Loucy (cell line): Measurements from ENCODE around the gene TMEM164.
A peak's percentile ranks its signal among the peaks of the same experiment; 100 is the strongest.

Experiments
- H2AFZ ChIP-seq: fragments of 200-600 bp; sonication (generic); 2 replicates; pipeline ENCODE4 v1.6.0; 2016; ENCODE audit warnings: antibody characterized with exemption, mild to moderate bottlenecking, low read length, moderate library complexity
- H3F3A ChIP-seq: fragments of 200-600 bp; 2 replicates; pipeline ENCODE4 v1.6.0; 2016; ENCODE audit warnings: antibody characterized with exemption, low read depth, mild to moderate bottlenecking
- H3K27me3 ChIP-seq: fragments of 200-600 bp; sonication (generic); 2 replicates; pipeline ENCODE4 v1.6.1; 2014; ENCODE audit warnings: low read length, mild to moderate bottlenecking; ENCODE audit not compliant: insufficient read depth, poor library complexity, severe bottlenecking
- H3K36me3 ChIP-seq: fragments of 200-600 bp; sonication (generic); 2 replicates; pipeline ENCODE4 v1.6.1; 2016; ENCODE audit warnings: low read length; ENCODE audit not compliant: insufficient read depth
- H3K4me1 ChIP-seq: fragments of 200-600 bp; sonication (generic); 2 replicates; pipeline ENCODE4 v1.5.1; 2014; ENCODE audit warnings: low read length, mild to moderate bottlenecking; ENCODE audit not compliant: insufficient read depth, poor library complexity, severe bottlenecking
- H3K4me2 ChIP-seq: fragments of 200-600 bp; sonication (generic); 2 replicates; pipeline ENCODE4 v1.6.0; 2014; ENCODE audit warnings: antibody characterized with exemption, low read length, low read depth, mild to moderate bottlenecking; ENCODE audit not compliant: poor library complexity, severe bottlenecking
- H3K4me3 ChIP-seq: fragments of 200-600 bp; sonication (generic); 2 replicates; pipeline ENCODE4 v1.5.1; 2014; ENCODE audit warnings: low read length, mild to moderate bottlenecking, mixed read lengths; ENCODE audit not compliant: poor library complexity, severe bottlenecking
- H3K79me2 ChIP-seq: fragments of 200-600 bp; sonication (generic); 2 replicates; pipeline ENCODE4 v1.6.1; 2014; ENCODE audit warnings: low read length; ENCODE audit not compliant: insufficient read depth
- H3K9ac ChIP-seq: fragments of 200-600 bp; sonication (generic); 2 replicates; pipeline ENCODE4 v1.6.0; 2014; ENCODE audit warnings: mild to moderate bottlenecking, low read depth, low read length, moderate library complexity; ENCODE audit not compliant: poor library complexity, severe bottlenecking
- H3K9me2 ChIP-seq: fragments of 200-600 bp; sonication (generic); replicated peaks from 2 replicates; pipeline ENCODE4 v1.6.1; 2016; ENCODE audit warnings: low read depth, low read length, mixed read lengths
- H3K9me3 ChIP-seq: fragments of 200-600 bp; sonication (generic); 2 replicates; pipeline ENCODE4 v1.6.1; 2014; ENCODE audit warnings: mild to moderate bottlenecking, antibody characterized with exemption, low read length, low read depth; ENCODE audit not compliant: insufficient read depth
- H4K20me1 ChIP-seq: fragments of 200-600 bp; sonication (generic); 2 replicates; pipeline ENCODE4 v1.6.0; 2014; ENCODE audit warnings: antibody characterized with exemption, low read length, mild to moderate bottlenecking; ENCODE audit not compliant: insufficient read depth, poor library complexity, severe bottlenecking
- EZH2phosphoT487 ChIP-seq: fragments of 200-600 bp; IDR thresholded peaks from 2 replicates; pipeline ENCODE4 v1.6.1; 2018; ENCODE audit warnings: antibody characterized with exemption, mild to moderate bottlenecking, moderate library complexity, borderline replicate concordance
- TF ChIP-seq, protein P1 (sequence below): fragments of 200-600 bp; sonication (generic); conservative IDR thresholded peaks from 2 replicates; pipeline ENCODE4 v1.5.1; 2014; ENCODE audit warnings: mild to moderate bottlenecking, antibody characterized with exemption, low read length

TMEM164 gene

DNA sequence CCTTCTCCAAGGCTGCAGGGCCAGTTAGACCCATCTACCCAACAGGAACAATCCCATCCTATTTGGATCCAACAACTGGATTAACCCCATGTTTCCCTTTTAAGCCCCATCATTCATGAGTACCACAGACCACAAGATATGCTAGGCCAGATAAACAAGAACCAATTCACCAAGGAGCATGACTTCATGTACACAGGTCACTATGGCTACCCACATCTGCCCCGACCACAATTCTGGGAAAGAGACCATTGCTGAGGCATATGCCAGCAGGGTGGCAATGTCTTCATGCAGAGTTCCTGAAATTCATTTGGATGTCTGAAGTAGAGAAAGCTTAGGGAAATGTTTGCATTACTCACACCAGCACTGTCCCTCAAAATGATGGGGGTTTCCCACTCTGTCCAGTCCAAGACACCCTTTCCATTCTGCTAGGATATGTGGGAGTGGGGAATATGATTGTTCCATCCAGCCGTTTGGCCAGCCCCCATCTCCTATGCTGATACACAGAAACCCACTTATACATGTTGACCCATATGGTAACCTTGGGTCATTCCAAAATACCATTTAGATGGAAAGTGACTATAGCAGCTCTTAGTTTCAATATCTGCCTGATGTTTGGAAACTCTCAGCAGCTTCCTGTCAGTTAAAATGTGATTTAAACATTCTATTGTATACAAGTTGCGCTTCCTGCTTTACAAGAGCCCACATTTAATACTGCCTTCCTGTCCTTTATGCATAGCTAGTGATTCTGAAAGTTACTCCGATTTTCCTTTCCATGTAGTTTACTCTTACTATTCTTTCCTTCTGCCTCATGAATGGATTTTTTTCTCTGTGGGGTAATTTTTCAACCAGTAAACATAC is 186.0 kb downstream of the TMEM164 start:
- Histone ChIP-seq H3K36me3 (no peaks in the 10 kb centered on the region), H3K4me3 (peak overlapping the region; percentile 54), H3K9ac (peak overlapping the region; percentile 24), H3K9me3 (no peaks in the 10 kb centered on the region), H3K79me2 (no peaks in the 10 kb centered on the region), H3K4me2 (peak overlapping the region; percentile 67), H3F3A (peaks cover 8% of the 10 kb centered on the region; the same call in 1 of the 2 replicates), H3K27me3 (no peaks in the 10 kb centered on the region), H3K9me2 (no peaks in the 10 kb centered on the region), H4K20me1 (no peaks in the 10 kb centered on the region), H2AFZ (no peak overlapping the region), H3K4me1 (peaks cover 36% of the 10 kb centered on the region)
- TF ChIP-seq, protein P1, sequence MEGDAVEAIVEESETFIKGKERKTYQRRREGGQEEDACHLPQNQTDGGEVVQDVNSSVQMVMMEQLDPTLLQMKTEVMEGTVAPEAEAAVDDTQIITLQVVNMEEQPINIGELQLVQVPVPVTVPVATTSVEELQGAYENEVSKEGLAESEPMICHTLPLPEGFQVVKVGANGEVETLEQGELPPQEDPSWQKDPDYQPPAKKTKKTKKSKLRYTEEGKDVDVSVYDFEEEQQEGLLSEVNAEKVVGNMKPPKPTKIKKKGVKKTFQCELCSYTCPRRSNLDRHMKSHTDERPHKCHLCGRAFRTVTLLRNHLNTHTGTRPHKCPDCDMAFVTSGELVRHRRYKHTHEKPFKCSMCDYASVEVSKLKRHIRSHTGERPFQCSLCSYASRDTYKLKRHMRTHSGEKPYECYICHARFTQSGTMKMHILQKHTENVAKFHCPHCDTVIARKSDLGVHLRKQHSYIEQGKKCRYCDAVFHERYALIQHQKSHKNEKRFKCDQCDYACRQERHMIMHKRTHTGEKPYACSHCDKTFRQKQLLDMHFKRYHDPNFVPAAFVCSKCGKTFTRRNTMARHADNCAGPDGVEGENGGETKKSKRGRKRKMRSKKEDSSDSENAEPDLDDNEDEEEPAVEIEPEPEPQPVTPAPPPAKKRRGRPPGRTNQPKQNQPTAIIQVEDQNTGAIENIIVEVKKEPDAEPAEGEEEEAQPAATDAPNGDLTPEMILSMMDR = no peak
- TF ChIP-seq EZH2phosphoT487 = no peak

GRCh38 chrX:110192516-110192915 is 189.6 kb downstream of the TMEM164 start:
- Histone ChIP-seq H3F3A (no peaks in the 10 kb centered on the region), H4K20me1 (no peaks in the 10 kb centered on the region), H3K9me3 (no peaks in the 10 kb centered on the region), H3K79me2 (no peaks in the 10 kb centered on the region), H3K4me2 (no peak overlapping the region), H2AFZ (no peak overlapping the region), H3K4me1 (peaks cover 25% of the 10 kb centered on the region), H3K9me2 (no peaks in the 10 kb centered on the region), H3K27me3 (no peaks in the 10 kb centered on the region), H3K9ac (no peak overlapping the region), H3K36me3 (no peaks in the 10 kb centered on the region), H3K4me3 (no peak overlapping the region)
- TF ChIP-seq, protein P1 = no peak
- no peak for TF ChIP-seq EZH2phosphoT487

GRCh38 chrX:110194977-110195376 is 192.1 kb downstream of the TMEM164 start:
- no peaks in the 10 kb centered on the region for H4K20me1 ChIP-seq
- H3K4me2 ChIP-seq = no peak overlapping the region
- no peaks in the 10 kb centered on the region for H3F3A ChIP-seq
- H2AFZ ChIP-seq = no peak overlapping the region
- H3K9me2 ChIP-seq = no peaks in the 10 kb centered on the region
- H3K9me3 ChIP-seq = no peaks in the 10 kb centered on the region
- H3K79me2 ChIP-seq = no peaks in the 10 kb centered on the region
- no peaks in the 10 kb centered on the region; the same call in 1 of the 2 replicates for H3K36me3 ChIP-seq
- no peak overlapping the region for H3K9ac ChIP-seq
- H3K27me3 ChIP-seq = no peaks in the 10 kb centered on the region
- H3K4me1 ChIP-seq = peaks cover 10% of the 10 kb centered on the region
- TF ChIP-seq, protein P1 = no peak
- no peak for TF ChIP-seq EZH2phosphoT487
- H3K4me3 ChIP-seq = no peak overlapping the region
